ENCODE data around the gene NPR1.

- TF ChIP-seq ZNF384 (IDR thresholded peaks at IDR 0.05) (no peak), TARDBP (IDR thresholded peaks at IDR 0.05) (no peak), ELF4 (IDR thresholded peaks at IDR 0.05) (no peak), ARNT (IDR thresholded peaks at IDR 0.05) (no peak), FOXM1 (IDR thresholded peaks at IDR 0.05; ENCODE audit: borderline replicate concordance) (no peak), BHLHE40 (IDR thresholded peaks at IDR 0.05; ENCODE audit: borderline replicate concordance) (no peak), FOXA1 (IDR thresholded peaks at IDR 0.05) (no peak), L3MBTL2 (conservative IDR thresholded peaks at IDR 0.05) (no peak), SP1 (IDR thresholded peaks at IDR 0.05) (no peak), SUZ12 (IDR thresholded peaks at IDR 0.05) (no peak), FOXK2 (IDR thresholded peaks at IDR 0.05) (no peak), HDGF (IDR thresholded peaks at IDR 0.05; ENCODE audit: borderline replicate concordance) (no peak)
Measured at GRCh38 chr1:153643100-153643499, 35.4 kb upstream of the NPR1 start.

All from HEK293T (cell line).